A172 (cell line): Measurements from ENCODE around the gene C1orf141. TPM values are rescaled to one million over a fixed set of nuclear protein-coding genes. Genes with fewer than 3 reads are reported as not detected.

ENCODE experiments used
- total RNA-seq: library from RNA; depleted of rRNA; stranded (reverse); fragments of >200 nt; shearing (Covaris generic); gene quantifications from 2 replicates; pipeline ENCODE4 v1.2.3, GENCODE V29; 2014; rRNA removed

C1orf141 gene
- total RNA-seq, 1 experiment from 2014 or later, result not detected

Other genes starting within 250 kb of the C1orf141 start
- 0.93 and 1.5 TPM in 2 replicates for gene DNAI4, start 210.1 kb downstream of the C1orf141 start, total RNA-seq
- 36.1 and 41.1 TPM in 2 replicates for gene MIER1, start 210.0 kb downstream of the C1orf141 start, total RNA-seq
- gene SLC35D1, start 80.8 kb downstream of the C1orf141 start, total RNA-seq, result 14.1 and 15.2 TPM in 2 replicates
- not detected in 2 replicates for gene IL23R, start 31.5 kb upstream of the C1orf141 start, total RNA-seq
- gene IL12RB2, start 172.9 kb upstream of the C1orf141 start, total RNA-seq, result not detected in 2 replicates